Osteocyte (in vitro differentiated cells): ENCODE data around the gene PADI3. TPM values are rescaled to one million over a fixed set of nuclear protein-coding genes. Genes with fewer than 3 reads are reported as not detected.

Experiments
- DNase-seq: peaks from one replicate; pipeline ENCODE4 v3.0.0; 2021; ENCODE audit warnings: mixed read lengths; ENCODE audit not compliant: unreplicated experiment; ENCODE audit errors: extremely low spot score
- H3K27ac Mint-ChIP-seq: one replicate; pipeline ENCODE4 v1.8.0; 2021; ENCODE audit warnings: mild to moderate bottlenecking, mixed read lengths; ENCODE audit not compliant: unreplicated experiment
- H3K27me3 Mint-ChIP-seq: one replicate; pipeline ENCODE4 v1.8.0; 2021; ENCODE audit warnings: mixed read lengths; ENCODE audit not compliant: unreplicated experiment
- H3K36me3 Mint-ChIP-seq: one replicate; pipeline ENCODE4 v1.8.0; 2021; ENCODE audit warnings: mixed read lengths; ENCODE audit not compliant: unreplicated experiment
- H3K4me1 Mint-ChIP-seq: one replicate; pipeline ENCODE4 v1.8.0; 2021; ENCODE audit warnings: mixed read lengths; ENCODE audit not compliant: unreplicated experiment
- H3K4me3 Mint-ChIP-seq: one replicate; pipeline ENCODE4 v1.8.0; 2021; ENCODE audit warnings: mild to moderate bottlenecking, moderate library complexity, mixed read lengths; ENCODE audit not compliant: unreplicated experiment
- H3K9me3 Mint-ChIP-seq: one replicate; pipeline ENCODE4 v1.8.0; 2021; ENCODE audit warnings: mixed read lengths; ENCODE audit not compliant: unreplicated experiment
- total RNA-seq: library from RNA; stranded (reverse); gene quantifications from 2 replicates; pipeline ENCODE4 v1.2.1, GENCODE V29; 2021
- TF ChIP-seq, protein P1 (sequence below): fragments of 200-600 bp; sonication (generic); IDR thresholded peaks from 2 replicates; pipeline ENCODE4 v1.5.0; 2021; ENCODE audit warnings: antibody characterized with exemption, mild to moderate bottlenecking, moderate library complexity

Gene PADI3
- total RNA-seq, 1 donor from 2014 or later, result 0.73 TPM

DNA sequence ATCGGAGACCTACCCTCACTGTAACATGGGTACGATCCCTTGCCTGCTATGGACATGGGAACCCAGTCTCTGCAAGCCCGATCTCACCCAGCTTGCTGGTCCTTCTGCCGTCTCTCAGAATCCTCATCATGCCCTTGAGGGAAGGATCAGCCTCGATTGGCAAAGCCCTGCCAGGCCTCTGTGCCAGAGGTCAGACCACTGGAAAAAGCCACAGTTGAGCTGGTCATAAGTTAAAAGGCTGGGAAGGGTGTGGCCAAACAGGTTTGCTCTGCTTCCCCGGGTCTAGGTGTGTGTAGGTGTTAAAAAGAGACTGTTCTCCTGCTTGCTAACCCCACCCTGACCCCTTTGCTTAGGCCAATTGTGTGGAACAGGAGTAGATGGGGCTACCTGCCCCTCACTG lies 19.5 kb upstream of the PADI3 start:
- TF ChIP-seq, protein P1, sequence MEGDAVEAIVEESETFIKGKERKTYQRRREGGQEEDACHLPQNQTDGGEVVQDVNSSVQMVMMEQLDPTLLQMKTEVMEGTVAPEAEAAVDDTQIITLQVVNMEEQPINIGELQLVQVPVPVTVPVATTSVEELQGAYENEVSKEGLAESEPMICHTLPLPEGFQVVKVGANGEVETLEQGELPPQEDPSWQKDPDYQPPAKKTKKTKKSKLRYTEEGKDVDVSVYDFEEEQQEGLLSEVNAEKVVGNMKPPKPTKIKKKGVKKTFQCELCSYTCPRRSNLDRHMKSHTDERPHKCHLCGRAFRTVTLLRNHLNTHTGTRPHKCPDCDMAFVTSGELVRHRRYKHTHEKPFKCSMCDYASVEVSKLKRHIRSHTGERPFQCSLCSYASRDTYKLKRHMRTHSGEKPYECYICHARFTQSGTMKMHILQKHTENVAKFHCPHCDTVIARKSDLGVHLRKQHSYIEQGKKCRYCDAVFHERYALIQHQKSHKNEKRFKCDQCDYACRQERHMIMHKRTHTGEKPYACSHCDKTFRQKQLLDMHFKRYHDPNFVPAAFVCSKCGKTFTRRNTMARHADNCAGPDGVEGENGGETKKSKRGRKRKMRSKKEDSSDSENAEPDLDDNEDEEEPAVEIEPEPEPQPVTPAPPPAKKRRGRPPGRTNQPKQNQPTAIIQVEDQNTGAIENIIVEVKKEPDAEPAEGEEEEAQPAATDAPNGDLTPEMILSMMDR, result no peak
- no peak for DNase-seq
- Mint-ChIP-seq H3K27ac (no peak overlapping the region), H3K27me3 (no peaks in the 10 kb centered on the region), H3K9me3 (no peaks in the 10 kb centered on the region), H3K4me1 (peaks cover 41% of the 10 kb centered on the region), H3K4me3 (no peak overlapping the region), H3K36me3 (no peaks in the 10 kb centered on the region)

DNA sequence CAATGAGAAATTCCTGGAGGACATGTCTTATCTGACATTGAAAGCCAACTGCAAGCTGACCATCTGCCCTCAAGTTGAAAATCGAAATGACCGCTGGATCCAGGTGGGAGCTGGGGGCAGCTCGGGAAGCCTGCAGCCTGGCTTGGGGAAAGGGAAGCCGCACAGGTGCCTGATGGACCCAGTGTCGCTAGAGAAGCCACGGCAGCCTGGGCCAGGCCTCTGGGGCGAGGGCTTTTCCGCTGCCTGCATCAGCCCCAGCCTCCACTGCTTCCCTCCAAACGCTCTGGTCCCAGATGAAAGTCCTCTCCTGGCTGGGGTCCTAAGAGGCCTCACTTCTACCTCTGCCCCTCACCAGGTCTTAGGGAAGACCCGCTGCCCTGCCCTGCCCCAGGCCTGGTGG lies 18.8 kb upstream of the PADI3 start:
- H3K9me3 Mint-ChIP-seq, result no peaks in the 10 kb centered on the region
- no peaks in the 10 kb centered on the region for H3K27me3 Mint-ChIP-seq
- H3K4me3 Mint-ChIP-seq, result no peak overlapping the region
- DNase-seq, result no peak
- no peaks in the 10 kb centered on the region for H3K36me3 Mint-ChIP-seq
- TF ChIP-seq, protein P1, result no peak
- peaks cover 47% of the 10 kb centered on the region for H3K4me1 Mint-ChIP-seq
- no peak overlapping the region for H3K27ac Mint-ChIP-seq

DNA sequence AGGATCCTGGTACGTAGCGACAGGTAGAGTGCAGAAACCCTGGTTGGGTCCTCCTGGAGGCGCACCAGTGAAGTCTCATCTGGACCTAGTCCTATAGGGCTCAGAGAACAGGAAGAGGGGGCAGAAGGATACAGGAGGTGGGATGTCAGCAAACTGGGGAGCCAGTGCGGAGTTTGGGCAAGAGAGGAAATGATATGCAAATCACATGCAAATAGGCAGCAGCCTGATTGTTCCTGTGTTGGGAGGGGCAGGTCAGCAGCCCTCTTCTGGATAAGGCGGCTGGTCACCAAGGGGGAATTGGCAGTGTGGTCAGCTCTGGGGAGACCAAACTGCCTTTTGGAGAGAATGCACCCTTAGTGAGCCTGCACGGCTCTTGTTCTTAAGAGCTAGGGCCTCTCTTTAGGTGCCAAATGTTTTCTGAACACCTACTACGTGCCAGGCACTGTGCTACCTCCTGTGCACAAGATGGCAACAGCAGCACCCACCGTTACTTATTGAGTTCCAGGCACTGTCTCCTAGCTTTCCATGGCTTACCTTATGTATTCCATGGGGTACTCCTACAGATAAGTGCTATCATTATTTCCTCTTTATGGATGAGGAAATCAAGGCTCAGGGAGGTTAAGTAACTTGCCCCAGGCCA lies 18.1 kb upstream of the PADI3 start:
- Mint-ChIP-seq H3K36me3 (no peaks in the 10 kb centered on the region), H3K4me1 (peaks cover 53% of the 10 kb centered on the region), H3K27me3 (no peaks in the 10 kb centered on the region), H3K9me3 (no peaks in the 10 kb centered on the region), H3K4me3 (no peak overlapping the region), H3K27ac (no peak overlapping the region)
- DNase-seq, result no peak
- TF ChIP-seq, protein P1, result no peak

DNA sequence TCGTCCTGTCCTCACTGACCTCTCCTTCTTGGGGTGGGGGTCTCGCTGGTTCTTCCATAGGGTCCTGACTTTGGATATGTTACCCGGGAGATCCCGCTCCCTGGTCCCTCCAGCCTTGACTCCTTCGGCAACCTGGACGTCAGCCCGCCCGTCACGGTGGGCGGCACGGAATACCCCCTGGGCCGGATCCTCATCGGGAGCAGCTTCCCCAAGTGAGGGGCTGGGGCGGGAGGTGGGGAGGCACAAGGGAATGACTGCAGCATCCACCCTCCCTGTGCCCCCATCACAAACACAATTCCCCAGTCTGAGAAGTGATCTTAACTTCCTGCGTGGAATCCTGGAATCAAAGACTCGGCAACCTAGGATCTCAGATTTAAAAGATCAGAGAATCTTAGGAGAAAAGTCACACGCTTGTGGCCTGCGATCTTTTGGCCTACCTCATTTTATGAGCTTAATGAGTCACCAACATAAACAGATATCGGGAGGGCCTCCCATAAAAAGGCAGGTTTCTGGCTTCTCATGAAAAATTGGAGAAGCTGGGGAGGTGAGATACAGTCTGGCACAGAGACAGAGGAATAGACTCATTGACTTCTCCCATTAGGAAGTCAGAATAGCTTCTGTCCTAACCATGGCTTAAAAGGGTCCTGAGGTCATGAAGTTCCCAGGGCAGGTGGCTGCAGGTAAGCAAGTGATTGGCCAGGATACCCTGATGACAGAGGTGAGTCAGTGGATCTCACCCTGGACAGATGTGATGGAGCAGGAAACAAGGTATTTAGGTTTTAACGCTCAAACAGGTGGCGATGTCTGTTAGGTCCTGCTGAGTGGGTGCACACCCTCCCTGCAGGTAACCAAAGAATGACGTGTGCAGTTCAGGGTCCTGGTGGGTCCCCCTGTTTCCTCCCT lies 15.9 kb upstream of the PADI3 start:
- TF ChIP-seq, protein P1, result no peak
- no peak overlapping the region for H3K4me3 Mint-ChIP-seq
- H3K4me1 Mint-ChIP-seq, result peaks cover 60% of the 10 kb centered on the region
- H3K27ac Mint-ChIP-seq, result peak overlapping the region; percentile 95
- no peak for DNase-seq
- no peaks in the 10 kb centered on the region for H3K27me3 Mint-ChIP-seq
- no peaks in the 10 kb centered on the region for H3K9me3 Mint-ChIP-seq
- H3K36me3 Mint-ChIP-seq, result no peaks in the 10 kb centered on the region

DNA sequence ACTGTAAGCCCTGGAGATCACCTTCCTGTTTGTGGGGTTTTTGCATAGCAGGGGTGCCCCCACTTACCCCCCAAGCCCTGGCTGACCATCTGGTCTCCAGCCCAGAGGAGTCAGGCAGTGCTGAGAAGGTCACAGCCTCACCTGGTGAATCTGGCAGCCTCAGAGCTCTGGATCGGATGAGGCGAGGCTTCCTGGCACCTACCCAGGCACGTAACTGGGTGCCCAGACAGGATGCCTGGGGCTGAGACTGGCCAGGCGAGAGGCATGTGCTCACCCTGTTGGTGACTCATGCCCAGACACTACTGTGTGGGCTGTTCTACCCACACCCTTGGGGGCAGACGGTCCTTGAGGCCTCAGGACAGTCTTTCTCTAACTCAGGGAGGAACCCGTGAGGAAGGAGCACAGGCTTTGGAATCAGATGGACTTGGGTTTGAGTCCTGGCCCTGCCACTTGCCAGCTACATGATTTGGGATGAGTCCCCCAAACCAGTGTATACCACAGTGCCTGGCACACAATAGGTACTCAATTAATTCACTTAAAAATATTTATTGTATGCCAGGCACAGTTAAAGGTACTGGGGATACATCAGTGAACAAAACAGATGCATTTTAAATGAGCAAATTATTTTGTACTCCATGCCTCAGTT lies 15.1 kb upstream of the PADI3 start:
- Mint-ChIP-seq H3K4me3 (peak overlapping the region; percentile 6), H3K36me3 (no peaks in the 10 kb centered on the region), H3K27ac (peak overlapping the region; percentile 95), H3K27me3 (no peaks in the 10 kb centered on the region), H3K4me1 (peaks cover 63% of the 10 kb centered on the region), H3K9me3 (no peaks in the 10 kb centered on the region)
- TF ChIP-seq, protein P1, result no peak
- peak; percentile 91 for DNase-seq
